IPS-18c (cell line): ENCODE results near the gene DACT2.

Experiments used
- H3K4me3 ChIP-seq: 2 replicates; pipeline ENCODE4 v1.7.0; 2013; ENCODE audit warnings: low read depth, mild to moderate bottlenecking, low read length, moderate library complexity; ENCODE audit not compliant: insufficient read depth
- H3K9me3 ChIP-seq: one replicate; pipeline ENCODE4 v1.6.1; 2013; ENCODE audit warnings: mild to moderate bottlenecking, low read length, moderate library complexity; ENCODE audit not compliant: control insufficient read depth, insufficient read depth

The DACT2 gene

GRCh38 chr6:168311410-168312124 lies 8.0 kb downstream of the DACT2 start:
- no peak overlapping the region for H3K4me3 ChIP-seq
- no peaks in the 10 kb centered on the region for H3K9me3 ChIP-seq

GRCh38 chr6:168310945-168311344 lies 8.6 kb downstream of the DACT2 start:
- no peaks in the 10 kb centered on the region for H3K9me3 ChIP-seq
- H3K4me3 ChIP-seq: no peak overlapping the region

GRCh38 chr6:168310403-168310802 lies 9.2 kb downstream of the DACT2 start:
- Histone ChIP-seq H3K4me3 (no peak overlapping the region), H3K9me3 (no peaks in the 10 kb centered on the region)

GRCh38 chr6:168309997-168310396 lies 9.6 kb downstream of the DACT2 start:
- H3K9me3 ChIP-seq: no peaks in the 10 kb centered on the region
- H3K4me3 ChIP-seq: no peak overlapping the region

- Histone ChIP-seq H3K9me3 (no peaks in the 10 kb centered on the region), H3K4me3 (no peak overlapping the region)
Observed at GRCh38 chr6:168309183-168309582, 10.4 kb downstream of the DACT2 start.

- Histone ChIP-seq H3K9me3 (no peaks in the 10 kb centered on the region), H3K4me3 (no peak overlapping the region)
Observed at GRCh38 chr6:168308390-168309144, 11.0 kb downstream of the DACT2 start.

DNA sequence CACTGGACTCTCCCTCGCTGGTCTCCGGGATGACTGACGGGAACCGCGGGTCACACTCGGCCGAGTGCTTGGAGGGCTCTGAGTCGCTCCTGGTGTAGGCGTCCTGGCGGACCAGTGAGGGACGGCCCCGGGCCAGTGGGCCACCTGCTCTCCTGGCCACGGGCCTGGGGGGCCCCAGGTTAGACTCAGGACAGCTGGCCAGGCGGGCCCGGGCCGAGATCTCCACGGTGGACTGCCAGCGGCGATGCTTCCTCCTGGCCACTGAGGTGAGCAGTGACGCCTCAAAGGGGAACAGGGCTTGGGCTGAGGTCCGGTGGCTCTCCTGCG lies 11.9 kb downstream of the DACT2 start:
- no peaks in the 10 kb centered on the region for H3K9me3 ChIP-seq
- no peak overlapping the region for H3K4me3 ChIP-seq

- Histone ChIP-seq H3K4me3 (no peak overlapping the region), H3K9me3 (no peaks in the 10 kb centered on the region)
Observed at GRCh38 chr6:168307015-168307694, 12.4 kb downstream of the DACT2 start.

GRCh38 chr6:168305863-168306262 lies 13.7 kb downstream of the DACT2 start:
- no peaks in the 10 kb centered on the region for H3K9me3 ChIP-seq
- H3K4me3 ChIP-seq: no peak overlapping the region

DNA sequence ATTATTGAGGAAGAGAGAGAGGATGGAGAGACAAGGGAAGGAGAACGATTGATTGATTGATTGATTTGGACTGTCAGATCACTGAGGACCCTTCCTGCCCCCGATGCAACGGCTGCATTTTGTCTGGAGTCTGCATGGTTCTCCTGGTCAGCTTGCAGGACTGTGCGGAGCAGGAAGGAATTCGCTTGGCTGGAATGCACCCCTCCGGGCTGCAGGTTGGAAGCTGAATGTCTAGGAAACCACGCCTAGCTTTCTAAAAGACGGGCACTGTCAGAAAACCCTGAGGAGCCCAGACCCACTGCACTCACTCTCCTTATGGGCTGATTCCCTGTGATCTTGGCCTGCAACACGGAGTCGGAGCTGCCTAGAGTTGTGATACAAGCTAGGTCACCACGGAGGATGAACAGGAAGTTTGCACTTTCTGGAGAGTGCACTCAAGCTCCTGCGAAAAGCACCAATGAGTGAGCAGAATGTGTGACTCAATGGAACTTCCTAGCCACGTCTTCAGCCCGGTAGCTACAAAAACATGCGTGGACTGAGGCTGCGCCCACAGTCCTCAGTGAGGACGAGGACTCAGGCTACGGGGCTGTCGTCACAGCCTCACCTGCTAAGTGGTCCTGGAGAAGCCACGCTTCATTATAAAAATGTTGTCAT lies 14.4 kb downstream of the DACT2 start:
- Histone ChIP-seq H3K4me3 (no peak overlapping the region), H3K9me3 (no peaks in the 10 kb centered on the region)

DNA sequence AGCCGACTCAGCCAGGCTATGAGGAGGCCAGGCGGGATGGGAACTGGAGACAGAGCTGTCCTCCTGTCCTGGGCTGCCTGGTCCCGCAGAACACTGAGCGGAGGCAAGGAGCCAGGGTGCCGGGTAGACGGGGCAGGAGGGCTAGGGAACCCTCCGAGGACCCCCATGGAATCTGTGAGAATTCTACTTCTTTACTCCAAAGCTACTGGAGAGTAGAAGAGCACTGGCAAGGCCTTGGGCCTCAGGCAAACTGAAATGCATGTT lies 14.9 kb downstream of the DACT2 start:
- H3K9me3 ChIP-seq: no peaks in the 10 kb centered on the region
- H3K4me3 ChIP-seq: no peak overlapping the region

GRCh38 chr6:168303982-168304751 lies 15.4 kb downstream of the DACT2 start:
- Histone ChIP-seq H3K9me3 (no peaks in the 10 kb centered on the region), H3K4me3 (no peak overlapping the region)

DNA sequence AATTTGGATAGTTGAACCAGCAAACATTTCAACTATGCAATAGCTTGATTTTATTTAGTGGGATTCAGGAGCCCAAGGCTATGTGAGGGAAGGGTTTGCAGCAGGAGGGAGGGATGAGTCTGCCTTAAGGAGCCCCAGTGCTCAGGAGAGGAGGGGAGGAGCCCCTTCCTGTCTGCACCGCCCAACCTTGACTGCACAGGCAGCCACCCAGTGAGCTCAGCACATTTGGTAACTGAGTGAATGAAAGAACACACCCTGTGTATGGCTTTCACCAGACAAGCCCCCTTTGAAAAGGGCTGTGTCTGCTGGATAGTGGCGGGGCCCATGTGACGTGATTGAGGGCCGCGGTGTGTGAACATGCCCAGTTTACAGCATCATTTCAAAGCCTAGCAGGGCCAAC lies 17.0 kb downstream of the DACT2 start:
- H3K4me3 ChIP-seq: no peak overlapping the region
- no peaks in the 10 kb centered on the region for H3K9me3 ChIP-seq

DNA sequence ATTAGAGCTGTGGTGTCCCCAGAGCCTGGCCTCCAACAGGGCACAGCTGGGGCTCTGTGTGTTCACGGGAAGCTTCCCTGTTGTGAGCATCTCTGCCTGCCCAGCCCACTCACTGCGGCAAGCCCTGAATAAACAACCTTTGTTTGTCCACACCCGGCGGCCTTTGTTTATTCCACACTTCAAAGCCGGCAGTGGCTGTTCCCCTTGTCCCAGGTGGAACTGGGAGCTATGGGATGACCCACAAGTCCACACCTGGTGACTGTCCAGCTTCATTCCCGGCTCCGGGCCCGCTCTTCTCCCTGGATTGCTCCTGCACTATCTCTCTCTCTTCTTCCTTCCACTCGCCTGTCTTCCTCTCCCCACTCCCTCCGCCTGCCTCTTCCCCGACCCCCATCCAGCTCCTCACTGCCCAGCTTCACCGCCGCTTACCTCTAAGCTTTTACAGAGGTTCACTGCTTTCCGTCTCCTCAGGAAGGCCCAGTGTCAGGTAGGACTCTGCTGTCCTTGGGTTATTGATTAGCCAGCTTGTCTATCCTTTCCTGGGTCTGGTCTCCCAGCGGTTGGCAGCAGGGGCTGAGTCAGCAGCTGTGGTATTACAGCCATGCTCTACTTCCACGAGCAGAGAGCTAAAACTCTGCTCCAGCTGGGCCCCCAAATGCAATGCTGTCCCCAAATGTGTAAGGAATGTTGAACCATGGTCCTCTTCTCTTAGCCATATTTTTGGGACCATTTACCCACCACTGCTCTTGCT lies 17.8 kb downstream of the DACT2 start:
- H3K9me3 ChIP-seq: no peaks in the 10 kb centered on the region
- H3K4me3 ChIP-seq: peak overlapping the region; percentile 20; the same call in 1 of the 2 replicates

DNA sequence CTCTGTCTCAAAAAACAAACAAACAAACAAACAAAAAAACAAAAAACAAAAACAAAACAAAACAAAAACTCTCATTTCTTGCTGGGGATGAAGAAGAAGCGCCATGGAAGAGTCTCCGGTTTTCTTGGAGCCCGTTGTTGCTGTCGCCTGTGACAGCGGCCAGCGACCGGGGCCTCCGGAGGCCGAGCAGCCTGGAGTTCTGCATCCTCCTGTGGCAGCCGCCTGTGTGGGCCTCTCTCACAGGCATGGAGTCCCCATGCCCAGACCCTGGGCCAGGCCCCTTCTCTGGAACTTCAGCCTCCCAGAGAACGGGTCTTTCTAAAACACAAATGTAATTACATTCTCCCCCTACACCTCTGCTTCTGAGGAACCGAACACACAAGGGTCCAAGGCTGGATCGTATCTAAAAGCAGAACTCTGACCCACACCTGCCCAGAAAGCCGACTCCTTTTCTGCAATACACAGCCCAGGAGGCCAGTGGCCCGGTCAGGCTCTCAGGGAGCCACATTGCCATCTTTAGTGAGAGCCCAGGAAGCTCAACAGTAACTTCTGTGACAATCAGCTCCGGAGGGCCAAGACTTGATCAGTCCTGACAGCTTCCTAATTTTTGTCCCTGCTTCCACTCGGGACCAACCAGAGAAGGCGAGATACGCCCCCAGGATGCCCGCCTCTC lies 18.5 kb downstream of the DACT2 start:
- H3K4me3 ChIP-seq: 0 out of 2 replicates have a peak overlapping the region, but pooled peaks have one; percentile 20
- H3K9me3 ChIP-seq: no peaks in the 10 kb centered on the region
